GM19240 (cell line): Measurements from ENCODE around the gene MPZL1.

ENCODE experiments used
- DNase-seq: peaks from one replicate; pipeline ENCODE4 v3.0.0; 2011; ENCODE audit warnings: low spot score; ENCODE audit not compliant: insufficient read length

MPZL1 gene

GRCh38 chr1:167748906-167749305 lies 27.1 kb downstream of the MPZL1 start:
- no peak for DNase-seq

GRCh38 chr1:167749741-167750140 lies 28.0 kb downstream of the MPZL1 start:
- DNase-seq, result no peak

GRCh38 chr1:167750641-167751040 lies 28.9 kb downstream of the MPZL1 start:
- no peak for DNase-seq

- DNase-seq, result no peak
These were observed 29.9 kb downstream of the MPZL1 start for GRCh38 chr1:167751676-167752075.

- DNase-seq, result no peak
These were observed 30.6 kb downstream of the MPZL1 start for GRCh38 chr1:167752219-167752985.

- DNase-seq, result no peak
These were observed 33.9 kb downstream of the MPZL1 start for GRCh38 chr1:167755654-167756053.

GRCh38 chr1:167756730-167757405 lies 35.1 kb downstream of the MPZL1 start:
- DNase-seq, result no peak

GRCh38 chr1:167757433-167758309 lies 35.9 kb downstream of the MPZL1 start:
- DNase-seq, result no peak

- no peak for DNase-seq
These were observed 39.6 kb downstream of the MPZL1 start for GRCh38 chr1:167761400-167761799.

- DNase-seq, result no peak
These were observed 40.4 kb downstream of the MPZL1 start for GRCh38 chr1:167762061-167762746.

GRCh38 chr1:167763525-167764220 lies 41.9 kb downstream of the MPZL1 start:
- DNase-seq, result no peak

- DNase-seq, result no peak
These were observed 42.9 kb downstream of the MPZL1 start for GRCh38 chr1:167764458-167765330.

- DNase-seq, result no peak
These were observed 43.7 kb downstream of the MPZL1 start for GRCh38 chr1:167765496-167765895.

- no peak for DNase-seq
These were observed 44.8 kb downstream of the MPZL1 start for GRCh38 chr1:167766538-167766937.

GRCh38 chr1:167767761-167768160 lies 46.0 kb downstream of the MPZL1 start:
- no peak for DNase-seq

GRCh38 chr1:167770127-167770526 lies 48.3 kb downstream of the MPZL1 start:
- DNase-seq, result no peak

- DNase-seq, result no peak
These were observed 50.7 kb downstream of the MPZL1 start for GRCh38 chr1:167772436-167772835.

GRCh38 chr1:167773516-167773915 lies 51.7 kb downstream of the MPZL1 start:
- no peak for DNase-seq

- no peak for DNase-seq
These were observed 52.9 kb downstream of the MPZL1 start for GRCh38 chr1:167774710-167775109.

- DNase-seq, result no peak
These were observed 53.4 kb downstream of the MPZL1 start for GRCh38 chr1:167775178-167775577.
